Astrocyte of the spinal cord (primary cell): Measurements from ENCODE around the gene ENTPD1.
"Not testable (repeated sequence)": the region's sequence is repeated elsewhere in the genome, so short reads cannot be mapped to it uniquely, and the experiment has no call there.

Source experiments
- DNase-seq: peaks from one replicate; pipeline ENCODE4 v3.0.0; 2011; ENCODE audit warnings: low read depth, low spot score
- H3K4me3 ChIP-seq: 2 replicates; pipeline ENCODE4 v1.5.1; 2011; ENCODE audit warnings: low read depth, mild to moderate bottlenecking, low read length, moderate library complexity
- CTCF ChIP-seq: IDR thresholded peaks from 2 replicates; pipeline ENCODE4 v1.5.1; 2012; ENCODE audit warnings: low read depth, mild to moderate bottlenecking, low read length, inconsistent platforms
- in situ Hi-C: cut with HindIII; loops from 2 replicates; pipeline ENCODE4 v1.10.0; 2017; ENCODE audit warnings: low sequenced_read_pairs

ENTPD1 gene

GRCh38 chr10:95873139-95873538 is 117.2 kb downstream of the ENTPD1 start:
- no peak for DNase-seq
- in situ Hi-C loops, result no loop called here
- H3K4me3 ChIP-seq, result no peak overlapping the region
- no peak for TF ChIP-seq CTCF

GRCh38 chr10:95873651-95874050 is 117.7 kb downstream of the ENTPD1 start:
- TF ChIP-seq CTCF, result no peak
- H3K4me3 ChIP-seq, result no peak overlapping the region
- no peak for DNase-seq
- in situ Hi-C loops, result no loop called here

- in situ Hi-C loops, result not testable (repeated sequence)
These were observed 118.8 kb downstream of the ENTPD1 start for GRCh38 chr10:95874783-95875182.

GRCh38 chr10:95876756-95877155 is 120.8 kb downstream of the ENTPD1 start:
- TF ChIP-seq CTCF, result no peak
- DNase-seq, result no peak
- no peak overlapping the region for H3K4me3 ChIP-seq
- in situ Hi-C loops, result no loop called here

More at GRCh38 chr10:95874783-95875182, 118.8 kb downstream of the ENTPD1 start:
- not testable (repeated sequence) for H3K4me3 ChIP-seq, DNase-seq

- no peak for TF ChIP-seq CTCF
- DNase-seq, result no peak
- H3K4me3 ChIP-seq, result no peak overlapping the region
- in situ Hi-C loops, result no loop called here
These were observed 121.9 kb downstream of the ENTPD1 start for GRCh38 chr10:95877881-95878280.

GRCh38 chr10:95880704-95881103 is 124.7 kb downstream of the ENTPD1 start:
- no peak for DNase-seq
- no peak overlapping the region for H3K4me3 ChIP-seq
- no peak for TF ChIP-seq CTCF
- in situ Hi-C loops, result no loop called here

- H3K4me3 ChIP-seq, result no peak overlapping the region
- no peak for DNase-seq
- in situ Hi-C loops, result no loop called here
- TF ChIP-seq CTCF, result no peak
These were observed 125.4 kb downstream of the ENTPD1 start for GRCh38 chr10:95881316-95881715.
